Astrocyte (in vitro differentiated cells and primary cell): ENCODE measurements around the gene SH3BP1. TPM values are rescaled to one million over a fixed set of nuclear protein-coding genes. Genes with fewer than 3 reads are reported as not detected.

Source experiments
- DNase-seq: peaks from one replicate; pipeline ENCODE4 v3.0.0-alpha.2; 2010; ENCODE audit warnings: low read depth
- FAIRE-seq: peaks from 2 replicates; lab custom pipeline; 2011; peaks lifted over from hg19 to GRCh38; lab: Jason Lieb, UNC
- H2AFZ ChIP-seq: 2 replicates; pipeline ENCODE4 v1.6.0; 2012; ENCODE audit warnings: low read depth, low read length, inconsistent platforms
- H3K27ac ChIP-seq: 2 replicates; pipeline ENCODE4 v1.5.1; 2011; ENCODE audit warnings: low read depth, low read length, inconsistent platforms
- H3K27me3 ChIP-seq: 2 replicates; pipeline ENCODE4 v1.6.0; 2011; ENCODE audit warnings: low read length, inconsistent platforms; ENCODE audit not compliant: insufficient read depth
- H3K36me3 ChIP-seq: 2 replicates; pipeline ENCODE4 v1.5.1; 2011; ENCODE audit warnings: low read length, inconsistent platforms; ENCODE audit not compliant: insufficient read depth
- H3K4me1 ChIP-seq: 2 replicates; pipeline ENCODE4 v1.5.1; 2011; ENCODE audit warnings: low read length, inconsistent platforms; ENCODE audit not compliant: insufficient read depth
- H3K4me2 ChIP-seq: 2 replicates; pipeline ENCODE4 v1.6.0; 2012; ENCODE audit warnings: low read length, inconsistent platforms
- H3K4me3 ChIP-seq: 2 replicates; pipeline ENCODE4 v1.5.1; 2011; ENCODE audit warnings: low read depth, mild to moderate bottlenecking, low read length, inconsistent platforms; ENCODE audit not compliant: insufficient read depth
- H3K79me2 ChIP-seq: 2 replicates; pipeline ENCODE4 v1.6.0; 2012; ENCODE audit warnings: mild to moderate bottlenecking, low read length, inconsistent platforms; ENCODE audit not compliant: insufficient read depth
- H3K9ac ChIP-seq: 2 replicates; pipeline ENCODE4 v1.6.0; 2012; ENCODE audit warnings: mild to moderate bottlenecking, low read length, inconsistent platforms
- H3K9me3 ChIP-seq: 2 replicates; pipeline ENCODE4 v1.5.1; 2012; ENCODE audit warnings: low read depth, mild to moderate bottlenecking, low read length, inconsistent platforms; ENCODE audit not compliant: insufficient read depth
- H4K20me1 ChIP-seq: 2 replicates; pipeline ENCODE4 v1.6.0; 2012; ENCODE audit warnings: low read length, inconsistent platforms; ENCODE audit not compliant: insufficient read depth
- H3K27ac Mint-ChIP-seq: one replicate; pipeline ENCODE4 v1.8.0; 2021; ENCODE audit warnings: mild to moderate bottlenecking, mixed read lengths; ENCODE audit not compliant: unreplicated experiment
- H3K27me3 Mint-ChIP-seq: one replicate; pipeline ENCODE4 v1.8.0; 2021; ENCODE audit warnings: low read depth, mixed read lengths; ENCODE audit not compliant: unreplicated experiment
- H3K36me3 Mint-ChIP-seq: one replicate; pipeline ENCODE4 v1.8.0; 2021; ENCODE audit warnings: low read depth, mixed read lengths; ENCODE audit not compliant: unreplicated experiment
- H3K4me1 Mint-ChIP-seq: one replicate; pipeline ENCODE4 v1.8.0; 2021; ENCODE audit warnings: low read depth, mixed read lengths; ENCODE audit not compliant: unreplicated experiment
- H3K4me3 Mint-ChIP-seq: one replicate; pipeline ENCODE4 v1.8.0; 2021; ENCODE audit warnings: mild to moderate bottlenecking, moderate library complexity, mixed read lengths; ENCODE audit not compliant: unreplicated experiment
- H3K9me3 Mint-ChIP-seq: one replicate; pipeline ENCODE4 v1.8.0; 2021; ENCODE audit warnings: mild to moderate bottlenecking, mixed read lengths; ENCODE audit not compliant: unreplicated experiment
- CTCF ChIP-seq: IDR thresholded peaks from 2 replicates; pipeline ENCODE4 v1.5.1; 2011; ENCODE audit warnings: low read depth, mild to moderate bottlenecking, inconsistent platforms, low read length, moderate library complexity; ENCODE audit not compliant: insufficient read depth
- EZH2 ChIP-seq: IDR thresholded peaks from 2 replicates; pipeline ENCODE4 v1.6.1; 2012; ENCODE audit warnings: mild to moderate bottlenecking, low read length, inconsistent platforms; ENCODE audit not compliant: insufficient read depth
- total RNA-seq: library from RNA; stranded (reverse); gene quantifications from 2 replicates; pipeline ENCODE4 v1.2.1, GENCODE V29; 2021

The SH3BP1 gene
- total RNA-seq, 1 donor from 2014 or later: 26.5 TPM

DNA sequence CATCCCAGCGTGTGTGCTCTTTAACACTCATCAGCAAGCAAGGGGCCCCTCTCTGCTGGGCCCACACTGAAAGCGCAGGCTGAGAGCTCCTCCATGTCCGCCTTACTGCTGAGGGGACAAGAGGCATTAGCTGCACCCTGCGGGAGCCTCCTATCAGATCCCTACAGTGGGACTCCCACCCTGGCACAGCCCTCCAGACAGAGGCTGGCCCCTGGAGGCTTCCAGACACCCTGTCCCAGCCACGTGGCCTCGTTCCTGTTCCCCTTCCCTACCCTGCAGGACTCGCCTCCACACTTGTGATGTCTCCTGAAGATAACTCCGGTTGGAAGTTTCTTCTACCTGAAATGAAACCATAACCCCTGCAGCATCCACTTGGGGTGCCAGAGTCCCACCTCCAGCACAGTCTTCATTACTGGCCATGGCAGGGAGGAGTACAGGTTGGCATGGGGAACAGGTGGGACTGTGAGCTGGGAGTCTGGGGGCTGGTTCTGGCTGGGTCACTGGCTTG lies 5.0 kb upstream of the SH3BP1 start:
- TF ChIP-seq EZH2 (no peak), CTCF (no peak)
- Mint-ChIP-seq H3K4me1 (peaks cover 32% of the 10 kb centered on the region), H3K27me3 (no peaks in the 10 kb centered on the region), H3K27ac (peak overlapping the region; percentile 86), H3K4me3 (peak overlapping the region; percentile 54), H3K36me3 (peaks cover 4% of the 10 kb centered on the region), H3K9me3 (no peaks in the 10 kb centered on the region)
- no peak overlapping the region for H3K4me3 ChIP-seq
- H3K4me1 ChIP-seq: peaks cover 46% of the 10 kb centered on the region
- DNase-seq (no peak), FAIRE-seq (no peak)
- no peaks in the 10 kb centered on the region for H4K20me1 ChIP-seq
- peak overlapping the region; percentile 38 for H3K9ac ChIP-seq
- H3K36me3 ChIP-seq: no peaks in the 10 kb centered on the region
- no peaks in the 10 kb centered on the region for H3K79me2 ChIP-seq
- H3K4me2 ChIP-seq: peak overlapping the region; percentile 79
- peak overlapping the region; percentile 30 for H3K27ac ChIP-seq
- no peaks in the 10 kb centered on the region for H3K27me3 ChIP-seq
- H2AFZ ChIP-seq: no peak overlapping the region
- H3K9me3 ChIP-seq: no peaks in the 10 kb centered on the region

GRCh38 chr22:37635157-37635556 lies 4.3 kb upstream of the SH3BP1 start:
- no peaks in the 10 kb centered on the region for H3K27me3 Mint-ChIP-seq
- H3K4me3 Mint-ChIP-seq: no peak overlapping the region
- Histone ChIP-seq H4K20me1 (no peaks in the 10 kb centered on the region), H3K27me3 (no peaks in the 10 kb centered on the region), H3K9me3 (no peaks in the 10 kb centered on the region), H2AFZ (no peak overlapping the region), H3K79me2 (no peaks in the 10 kb centered on the region), H3K9ac (no peak overlapping the region), H3K36me3 (no peaks in the 10 kb centered on the region), H3K4me1 (peaks cover 46% of the 10 kb centered on the region), H3K4me3 (no peak overlapping the region), H3K27ac (no peak overlapping the region), H3K4me2 (peak overlapping the region; percentile 79)
- FAIRE-seq: no peak
- peaks cover 32% of the 10 kb centered on the region for H3K4me1 Mint-ChIP-seq
- TF ChIP-seq EZH2: no peak
- TF ChIP-seq CTCF: no peak
- no peaks in the 10 kb centered on the region for H3K9me3 Mint-ChIP-seq
- DNase-seq: no peak
- H3K36me3 Mint-ChIP-seq: peaks cover 4% of the 10 kb centered on the region
- H3K27ac Mint-ChIP-seq: no peak overlapping the region

- peak; percentile 86 for DNase-seq
- peaks cover 4% of the 10 kb centered on the region for H3K79me2 ChIP-seq
Observed at GRCh38 chr22:37636186-37636948, 3.1 kb upstream of the SH3BP1 start.

More at GRCh38 chr22:37636186-37636948, 3.1 kb upstream of the SH3BP1 start:
- peak; percentile 22 for TF ChIP-seq CTCF
- TF ChIP-seq EZH2: no peak
- H3K9me3 Mint-ChIP-seq: no peaks in the 10 kb centered on the region
- Histone ChIP-seq H2AFZ (no peak overlapping the region), H4K20me1 (peaks cover 4% of the 10 kb centered on the region), H3K36me3 (no peaks in the 10 kb centered on the region), H3K4me2 (peak overlapping the region; percentile 50), H3K27me3 (no peaks in the 10 kb centered on the region), H3K4me3 (no peak overlapping the region), H3K27ac (no peak overlapping the region), H3K9ac (no peak overlapping the region), H3K9me3 (no peaks in the 10 kb centered on the region), H3K4me1 (peaks cover 52% of the 10 kb centered on the region)
- no peaks in the 10 kb centered on the region for H3K27me3 Mint-ChIP-seq
- H3K27ac Mint-ChIP-seq: no peak overlapping the region
- H3K4me1 Mint-ChIP-seq: peaks cover 32% of the 10 kb centered on the region
- no peak for FAIRE-seq
- H3K36me3 Mint-ChIP-seq: peaks cover 4% of the 10 kb centered on the region
- H3K4me3 Mint-ChIP-seq: peak overlapping the region; percentile 11
